Thoracic aorta (tissue), 2 donors: ENCODE measurements around the gene RAB6B. TPM values are rescaled to one million over a fixed set of nuclear protein-coding genes. Genes with fewer than 3 reads are reported as not detected.

Source experiments
- ATAC-seq: fragments of 150-250 bp; one replicate; pipeline ENCODE4 v1.8.0; 2017; ENCODE audit warnings: low read depth; ENCODE audit not compliant: insufficient number of reproducible peaks, low FRiP score
- DNase-seq: peaks from one replicate; pipeline ENCODE4 v3.0.0-alpha.2; 2020; ENCODE audit warnings: low spot score
- H3K27ac ChIP-seq, 2 donors: fragments of 200-600 bp; sonication (generic); 1 replicate in 1 of 2; 2 replicates in 1 of 2; pipeline ENCODE4 v1.5.1; 2016; ENCODE audit warnings: mild to moderate bottlenecking in 2 of 2, moderate library complexity in 2 of 2
- H3K27me3 ChIP-seq: fragments of 200-600 bp; sonication (generic); replicated peaks from 2 replicates; pipeline ENCODE4 v1.6.0; 2016; ENCODE audit warnings: mild to moderate bottlenecking; ENCODE audit not compliant: insufficient read depth
- H3K36me3 ChIP-seq: fragments of 200-600 bp; sonication (generic); one replicate; pipeline ENCODE4 v1.5.1; 2016
- H3K4me1 ChIP-seq, 2 donors: fragments of 200-600 bp; sonication (generic); 1 replicate in 1 of 2; 2 replicates in 1 of 2; pipeline versions ENCODE4 v1.5.1 to v1.6.0; 2016; ENCODE audit warnings: low read depth in 2 of 2, mild to moderate bottlenecking in 1 of 2; ENCODE audit not compliant: control insufficient read depth in 1 of 2
- H3K4me3 ChIP-seq: fragments of 200-600 bp; sonication (generic); 2 replicates; pipeline ENCODE4 v1.5.1; 2016; ENCODE audit warnings: mild to moderate bottlenecking
- H3K9me3 ChIP-seq: fragments of 200-600 bp; sonication (generic); 2 replicates; pipeline ENCODE4 v1.5.1; 2016
- CTCF ChIP-seq: fragments of 200-600 bp; sonication (generic); IDR thresholded peaks from one replicate; pipeline ENCODE4 v1.5.1; 2019; ENCODE audit warnings: antibody characterized with exemption
- total RNA-seq, 2 donors: library from RNA; depleted of rRNA; stranded (reverse); fragments of >200 nt; gene quantifications; one replicate each; pipeline versions ENCODE4 v1.1.0 to v1.2.3, GENCODE V29; 2016

RAB6B gene
- total RNA-seq, 2 donors from 2014 or later: 0.27 to 4.0 TPM

DNA sequence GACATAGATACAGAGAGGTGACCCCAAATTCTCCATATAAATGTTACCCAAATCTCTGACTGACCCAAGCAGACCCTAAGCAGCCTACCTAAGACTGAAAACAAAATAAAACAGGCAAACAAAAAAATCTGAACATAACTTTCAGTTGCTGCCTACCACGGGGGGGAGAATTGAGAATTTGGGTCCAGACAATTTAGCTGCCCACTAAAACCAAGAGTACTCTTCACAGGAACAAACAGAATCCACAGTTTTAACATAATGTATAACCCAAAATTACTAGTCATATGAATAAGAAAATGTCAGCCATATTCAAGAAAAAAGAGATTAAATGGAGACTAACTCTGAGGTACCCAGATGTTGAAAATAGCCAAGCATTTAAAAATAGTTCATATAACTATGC, 45.6 kb downstream of the RAB6B start:
- H3K4me1 ChIP-seq: peaks cover 0 to 18% of the 10 kb centered on the region in 2 donors
- ATAC-seq (no peak), DNase-seq (no peak)
- H3K36me3 ChIP-seq: no peaks in the 10 kb centered on the region
- H3K27me3 ChIP-seq: no peaks in the 10 kb centered on the region
- no peaks in the 10 kb centered on the region for H3K9me3 ChIP-seq
- no peak for TF ChIP-seq CTCF
- H3K27ac ChIP-seq: no peak overlapping the region
- no peak overlapping the region for H3K4me3 ChIP-seq

- no peak overlapping the region for H3K4me3 ChIP-seq
- ATAC-seq (no peak), DNase-seq (no peak)
- no peaks in the 10 kb centered on the region for H3K36me3 ChIP-seq
- no peaks in the 10 kb centered on the region for H3K9me3 ChIP-seq
- H3K27ac ChIP-seq: no peak overlapping the region
- no peak for TF ChIP-seq CTCF
- peaks cover 0 to 11% of the 10 kb centered on the region in 2 donors for H3K4me1 ChIP-seq
- H3K27me3 ChIP-seq: no peaks in the 10 kb centered on the region
Measured at GRCh38 chr3:133849346-133849745, 46.3 kb downstream of the RAB6B start.

GRCh38 chr3:133845127-133845526, 50.6 kb downstream of the RAB6B start:
- Histone ChIP-seq H3K27me3 (no peaks in the 10 kb centered on the region), H3K4me3 (no peak overlapping the region), H3K27ac (no peak overlapping the region), H3K9me3 (no peaks in the 10 kb centered on the region), H3K36me3 (no peaks in the 10 kb centered on the region), H3K4me1 (no peaks in the 10 kb centered on the region)
- ATAC-seq (no peak), DNase-seq (no peak)
- no peak for TF ChIP-seq CTCF

- Histone ChIP-seq H3K27ac (no peak overlapping the region), H3K27me3 (no peaks in the 10 kb centered on the region), H3K4me3 (no peak overlapping the region), H3K36me3 (no peaks in the 10 kb centered on the region), H3K9me3 (no peaks in the 10 kb centered on the region), H3K4me1 (no peaks in the 10 kb centered on the region)
- no peak for TF ChIP-seq CTCF
- ATAC-seq: no peak
- DNase-seq: no peak
Measured at GRCh38 chr3:133843634-133844033, 52.0 kb downstream of the RAB6B start.

DNA sequence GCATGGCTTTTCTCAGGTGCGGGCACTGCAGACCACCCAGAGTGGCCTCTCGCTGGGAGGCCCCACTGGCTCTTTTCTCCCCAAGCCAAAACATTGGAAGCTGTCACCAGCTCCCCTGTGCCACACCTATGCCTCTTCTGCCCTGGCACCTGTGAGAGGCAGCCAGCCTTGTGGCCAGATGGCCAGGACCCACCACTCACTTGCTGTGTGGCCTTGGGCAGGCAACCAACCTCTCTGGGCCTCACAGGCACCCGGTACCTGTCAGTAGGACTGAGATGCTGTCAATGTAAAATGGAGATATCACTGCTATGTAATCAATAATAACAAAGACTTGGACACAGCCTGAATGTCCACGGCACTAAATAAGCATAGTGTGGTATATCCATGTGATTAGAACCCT, 53.5 kb downstream of the RAB6B start:
- DNase-seq (no peak), ATAC-seq (no peak)
- H3K36me3 ChIP-seq: no peaks in the 10 kb centered on the region
- no peak for TF ChIP-seq CTCF
- no peaks in the 10 kb centered on the region for H3K4me1 ChIP-seq
- no peak overlapping the region for H3K4me3 ChIP-seq
- H3K27ac ChIP-seq: no peak overlapping the region
- H3K27me3 ChIP-seq: no peaks in the 10 kb centered on the region
- no peaks in the 10 kb centered on the region for H3K9me3 ChIP-seq
